Putamen (tissue), 1 donor: Measurements from ENCODE around the gene TPSAB1.

Source experiments
- DNase-seq: peaks from one replicate; pipeline ENCODE4 v3.0.0-alpha.2; 2016; ENCODE audit warnings: low spot score

TPSAB1 gene

GRCh38 chr16:1285669-1286512, 45.4 kb downstream of the TPSAB1 start:
- DNase-seq: no peak

DNA sequence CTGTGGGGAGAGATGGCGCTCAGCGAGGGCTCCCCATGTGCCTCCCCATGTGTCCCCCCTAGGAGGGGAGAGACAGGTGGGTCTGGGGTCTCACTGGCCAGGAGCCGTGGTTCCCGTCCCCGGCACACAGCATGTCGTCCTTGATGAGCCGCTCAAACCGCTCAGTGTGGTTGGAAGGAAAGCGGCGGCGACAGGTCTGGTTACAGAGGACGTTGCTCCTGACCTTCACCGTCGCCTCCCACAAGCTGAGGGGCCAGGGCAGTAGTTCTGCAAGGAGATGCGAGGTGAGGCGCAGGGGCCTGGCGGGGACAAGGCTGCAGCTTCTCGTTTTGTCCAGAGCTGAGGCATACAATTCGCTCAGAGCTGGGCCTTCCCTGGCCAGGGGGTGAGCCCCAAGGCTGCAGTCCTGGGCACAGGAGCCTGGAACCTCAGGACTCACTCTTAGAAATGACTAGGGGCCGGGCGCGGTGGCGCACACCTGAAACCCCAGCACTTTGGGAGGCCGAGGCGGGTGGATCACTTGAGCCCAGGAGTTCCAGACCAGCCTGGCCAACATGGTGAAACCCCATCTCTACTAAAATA, 46.1 kb downstream of the TPSAB1 start:
- no peak for DNase-seq

DNA sequence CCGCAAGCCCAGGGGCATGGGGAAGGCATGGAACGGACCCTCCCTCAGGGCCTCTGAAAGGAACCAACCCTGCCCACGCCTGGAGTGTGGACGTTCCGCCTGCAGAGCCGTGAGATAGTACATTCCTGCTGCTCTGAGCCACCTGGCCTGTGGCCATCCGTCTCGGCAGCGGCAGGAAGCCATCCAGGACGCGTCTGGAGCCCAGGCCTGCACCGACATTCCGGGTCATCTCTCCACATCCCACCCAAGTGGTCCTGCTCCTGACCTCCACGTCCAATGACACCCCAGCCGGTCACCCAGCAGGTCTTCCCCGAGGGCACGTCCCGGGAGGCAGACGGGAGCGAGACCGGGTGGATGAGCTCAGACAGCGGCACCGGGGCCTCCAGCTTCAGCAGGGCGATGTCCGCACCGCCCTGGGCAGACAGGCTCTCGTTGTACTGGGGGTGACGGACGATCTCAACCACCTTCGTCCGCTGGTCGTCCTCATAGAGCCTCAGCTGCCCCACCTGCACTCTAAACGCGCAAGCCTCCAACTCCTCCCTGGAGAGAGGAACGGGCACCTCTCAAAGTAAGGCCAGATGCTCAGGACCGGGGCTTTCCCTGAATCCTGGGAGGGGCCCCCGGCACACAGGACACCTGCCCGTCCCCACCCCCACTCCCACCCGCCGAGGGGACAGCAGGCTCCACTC, 47.6 kb downstream of the TPSAB1 start:
- DNase-seq: no peak

DNA sequence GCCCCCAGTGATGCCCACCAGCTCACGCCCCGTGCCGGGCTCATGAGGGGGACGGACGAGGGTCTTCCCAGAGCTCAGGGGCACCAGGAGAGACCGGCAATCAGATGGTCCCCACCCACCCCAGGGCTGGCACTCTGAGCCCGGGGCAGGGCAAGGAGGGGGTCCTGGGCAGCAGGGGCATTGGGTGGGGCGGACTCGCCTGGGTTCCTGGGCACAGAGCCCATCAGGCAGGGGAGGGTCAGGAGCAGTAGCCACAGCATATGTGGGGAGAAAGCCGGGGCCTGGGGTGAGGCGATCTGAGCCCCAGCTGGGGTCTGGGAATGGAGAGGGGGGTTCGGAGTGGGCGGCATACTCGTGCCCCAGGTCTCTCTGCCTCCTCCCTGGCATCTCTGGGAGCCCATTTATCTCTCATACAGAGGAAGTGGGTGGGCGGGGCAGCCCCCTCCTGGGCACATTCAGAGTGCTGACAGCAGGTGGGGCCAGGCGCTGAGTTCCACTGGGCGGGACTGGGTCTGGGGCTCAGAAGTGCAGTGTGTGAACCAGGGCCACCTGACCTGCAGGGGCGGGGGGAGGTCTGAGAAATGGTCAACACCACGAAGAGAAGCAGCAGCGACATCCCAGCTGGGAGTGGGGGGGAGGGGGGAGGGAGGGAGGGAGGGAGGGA, 48.4 kb downstream of the TPSAB1 start:
- no peak for DNase-seq

GRCh38 chr16:1289477-1289866, 49.0 kb downstream of the TPSAB1 start:
- no peak for DNase-seq

DNA sequence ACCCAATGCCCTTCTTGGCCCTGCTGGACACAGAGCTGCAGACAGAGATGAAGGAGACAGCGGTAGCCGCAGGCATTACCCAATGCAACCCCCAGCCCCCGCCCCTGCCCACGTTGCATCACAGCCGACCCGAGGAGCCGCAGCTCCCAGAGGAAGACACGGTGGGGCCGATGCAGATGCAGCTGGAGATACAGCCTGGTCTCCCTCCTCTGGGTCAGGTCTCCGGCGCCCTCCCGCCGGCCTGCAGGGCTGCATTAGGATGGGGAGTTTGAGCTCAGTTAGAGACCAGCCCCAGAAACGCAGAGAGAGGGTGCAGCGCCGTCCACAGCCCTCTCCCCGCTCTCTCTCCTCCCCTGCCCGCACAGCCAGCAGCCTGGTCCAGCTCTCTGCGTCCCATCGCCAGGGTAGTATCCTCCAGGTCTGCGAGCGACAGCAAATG, 49.6 kb downstream of the TPSAB1 start:
- DNase-seq: no peak

GRCh38 chr16:1290860-1291575, 50.5 kb downstream of the TPSAB1 start:
- no peak for DNase-seq

GRCh38 chr16:1291576-1291974, 51.1 kb downstream of the TPSAB1 start:
- DNase-seq: no peak
